Inferior parietal cortex (tissue), 1 donor: Measurements from ENCODE around the gene DSG1.
"Not testable (repeated sequence)": the region's sequence is repeated elsewhere in the genome, so short reads cannot be mapped to it uniquely, and the experiment has no call there.

Experiments
- DNase-seq: peaks from one replicate; pipeline ENCODE4 v3.0.0-alpha.2; 2016; ENCODE audit errors: extremely low spot score

Gene DSG1

DNA sequence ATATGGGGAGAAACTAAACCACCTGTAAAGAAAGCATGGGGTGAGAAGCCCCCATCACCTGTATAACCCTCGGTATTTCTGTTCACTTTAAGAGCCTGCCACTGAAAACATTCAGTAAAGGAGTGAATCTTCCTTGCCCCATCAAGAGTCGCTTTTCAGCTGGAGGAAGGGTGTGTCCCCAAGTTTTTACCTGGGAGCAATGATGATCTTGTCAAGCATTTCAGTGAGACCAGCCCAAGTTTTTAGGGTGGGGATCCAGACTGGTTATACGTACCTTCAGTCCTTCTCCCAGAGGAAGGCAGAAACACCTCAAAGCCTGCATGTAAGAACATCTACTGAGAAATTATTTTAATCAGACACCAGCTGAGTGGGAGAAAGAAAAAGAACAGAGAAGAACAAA, at the start of gene DSG1:
TSS of gene DSG1 (plus strand) at position 301 of the 400 bp plus-strand sequence. CDS start 141 bp downstream, outside the sequence.
- DNase-seq: no peak

DNA sequence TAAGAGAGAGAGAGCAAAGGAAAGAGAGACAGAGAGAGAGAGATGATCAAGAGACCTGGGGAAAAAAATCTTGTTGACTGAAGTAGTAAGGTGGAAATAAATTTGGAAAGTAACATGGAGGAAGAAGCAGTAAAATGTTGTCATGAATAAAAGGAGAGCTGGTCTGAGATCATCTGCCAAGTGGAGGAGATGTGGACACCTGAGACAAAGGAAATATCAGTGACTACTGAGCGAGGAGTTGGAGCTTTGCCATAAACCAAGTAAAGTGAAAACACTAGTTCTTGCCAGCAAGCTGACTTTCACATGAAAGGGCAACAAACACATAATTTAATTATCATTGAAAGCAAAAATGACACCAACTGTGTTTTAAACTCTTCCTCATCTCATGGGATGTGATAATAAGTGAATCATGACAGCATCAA, 49.0 kb upstream of the DSG1 start:
- no peak for DNase-seq

DNA sequence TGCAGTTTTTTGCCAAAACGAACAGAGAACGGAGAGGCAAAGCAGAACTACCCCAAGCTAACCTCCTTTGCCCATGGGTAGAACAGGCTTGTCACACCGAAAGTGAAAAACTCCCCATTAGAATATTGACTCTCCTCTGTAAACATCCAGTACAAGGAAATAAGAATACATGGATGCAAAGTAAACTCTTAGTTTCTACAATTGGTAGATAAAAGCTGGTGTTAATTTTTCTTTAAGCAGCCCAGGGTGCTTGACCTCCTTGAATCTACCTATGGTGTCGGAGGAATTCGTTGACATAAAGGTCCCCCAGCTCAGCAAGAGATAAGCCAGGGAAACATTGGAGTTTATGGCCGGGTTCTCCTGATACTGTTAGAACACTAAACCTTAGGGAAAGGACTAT, 48.4 kb upstream of the DSG1 start:
- no peak for DNase-seq

DNA sequence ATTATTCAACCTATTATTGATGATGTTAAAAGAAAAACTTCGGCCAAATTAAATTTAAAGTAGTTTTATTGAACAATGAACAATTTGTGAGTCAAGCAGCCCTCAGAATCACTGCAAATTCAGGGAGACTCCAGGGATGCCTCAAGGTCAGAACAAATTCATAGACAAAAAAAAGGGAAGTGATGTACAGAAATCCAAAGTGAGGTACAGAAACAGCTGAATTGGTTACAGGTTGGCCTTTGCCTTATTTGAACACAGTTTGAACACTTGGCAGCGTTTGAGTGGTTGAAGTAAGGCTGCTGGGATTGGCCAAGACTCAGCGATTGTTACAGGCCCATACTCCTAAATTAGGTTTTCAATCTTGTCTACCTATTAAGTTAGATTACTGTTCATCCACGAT, 47.4 kb upstream of the DSG1 start:
- no peak for DNase-seq

DNA sequence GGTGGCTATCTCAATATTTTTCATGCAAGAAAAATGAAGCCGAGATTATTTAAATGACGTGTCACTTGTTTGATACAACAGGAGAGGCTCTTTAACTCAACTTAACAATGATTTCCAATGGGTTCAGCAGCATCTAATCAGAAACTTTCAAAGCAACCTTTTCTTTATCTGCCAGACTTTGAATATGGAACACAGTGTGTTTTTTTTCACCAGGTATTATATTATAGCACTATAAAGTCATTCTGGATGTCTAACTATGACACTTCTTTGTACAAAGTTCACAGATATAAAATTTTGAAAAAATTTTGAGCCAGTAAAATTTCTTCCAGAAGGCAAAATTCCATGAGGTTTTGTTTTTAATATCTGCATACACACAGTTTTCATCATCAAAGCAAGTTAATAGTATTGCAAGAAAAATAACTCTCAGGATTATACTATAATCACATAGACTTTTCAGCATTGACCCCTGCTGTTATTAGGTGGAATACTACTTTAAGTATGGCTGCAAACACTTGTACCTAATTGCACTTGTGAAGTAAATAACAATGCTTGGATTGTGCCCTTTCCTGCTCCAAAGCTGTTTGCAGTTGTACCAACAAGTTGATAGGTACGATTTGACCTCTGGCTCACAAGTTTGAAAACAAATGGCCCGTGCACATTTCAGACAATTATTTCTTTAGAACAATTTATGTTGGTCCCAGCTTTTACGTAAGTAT, 44.0 kb upstream of the DSG1 start:
- no peak for DNase-seq

DNA sequence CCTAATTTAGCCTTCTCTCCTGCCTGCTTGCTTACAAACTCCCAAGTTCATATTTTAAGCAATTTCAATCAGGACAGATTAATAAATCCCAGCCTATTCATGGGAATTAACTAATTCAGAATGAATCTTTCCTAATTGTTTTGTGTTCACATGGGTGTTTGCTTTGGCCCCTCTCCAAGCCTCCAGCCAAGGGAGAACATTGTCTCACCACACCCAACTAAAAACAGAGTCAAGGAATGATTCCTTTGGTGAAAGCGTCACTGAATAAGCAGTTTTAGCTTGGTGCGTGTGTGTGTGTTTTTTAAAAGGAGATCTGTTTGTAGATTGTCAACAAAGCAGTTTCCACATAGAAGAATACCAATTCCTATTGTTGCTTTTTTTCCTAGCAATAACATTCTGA, 43.0 kb upstream of the DSG1 start:
- DNase-seq: no peak

DNA sequence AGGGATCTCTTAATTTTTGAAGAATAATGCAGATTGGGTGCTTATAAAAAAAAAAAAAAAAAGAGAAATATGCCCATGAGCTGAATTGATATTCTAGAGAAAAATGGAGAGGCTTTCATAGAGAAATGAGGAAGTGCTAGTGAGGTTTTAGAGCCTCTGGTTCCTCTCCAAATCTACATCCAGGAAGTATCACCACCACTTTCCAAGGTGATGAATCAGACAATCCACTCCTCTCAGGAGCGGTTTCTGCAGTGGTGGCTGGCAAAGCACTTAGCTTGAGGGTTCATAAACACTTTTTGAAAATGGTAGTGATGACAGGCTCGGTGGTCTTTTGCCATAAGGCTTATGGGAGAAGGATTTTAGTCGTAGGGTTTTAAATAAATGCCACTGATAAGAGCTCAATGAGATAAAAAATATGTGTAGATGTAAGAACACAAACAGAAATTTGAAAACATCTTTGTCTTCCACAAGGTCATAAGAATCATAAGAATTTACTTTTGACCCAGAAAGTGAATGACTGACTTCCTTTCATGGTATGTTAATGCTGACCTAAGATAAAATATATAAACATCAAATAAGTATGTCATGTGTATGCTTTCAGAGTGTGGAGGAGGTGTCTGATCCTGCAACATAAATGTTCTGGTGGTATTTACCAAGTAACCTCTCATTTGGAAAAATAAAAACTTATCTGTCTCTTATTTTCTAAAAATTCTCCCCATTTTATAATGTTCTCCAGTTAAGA, 42.1 kb upstream of the DSG1 start:
- DNase-seq: no peak

DNA sequence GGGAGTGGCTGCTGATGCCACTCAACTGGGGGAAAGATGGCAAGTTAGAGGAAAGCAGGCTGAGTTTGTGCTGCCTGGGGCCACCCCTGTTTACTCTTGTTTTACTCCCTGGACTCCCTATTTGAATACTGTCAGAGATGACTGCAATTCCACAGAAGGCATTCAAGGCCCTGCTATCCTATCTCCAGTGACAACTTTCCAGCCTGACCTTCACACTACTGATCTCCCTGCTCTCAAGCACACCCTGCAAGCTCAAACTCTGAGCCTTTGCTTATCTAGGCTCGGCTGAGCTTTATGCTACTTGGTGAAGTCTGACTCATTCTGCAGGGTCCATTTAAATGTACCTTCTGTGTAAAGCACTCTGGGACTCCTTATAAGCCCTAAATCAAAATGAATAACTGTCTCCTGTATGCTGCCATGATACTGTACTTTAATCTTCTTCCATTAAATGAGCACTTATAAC, 39.3 kb upstream of the DSG1 start:
- no peak for DNase-seq

DNA sequence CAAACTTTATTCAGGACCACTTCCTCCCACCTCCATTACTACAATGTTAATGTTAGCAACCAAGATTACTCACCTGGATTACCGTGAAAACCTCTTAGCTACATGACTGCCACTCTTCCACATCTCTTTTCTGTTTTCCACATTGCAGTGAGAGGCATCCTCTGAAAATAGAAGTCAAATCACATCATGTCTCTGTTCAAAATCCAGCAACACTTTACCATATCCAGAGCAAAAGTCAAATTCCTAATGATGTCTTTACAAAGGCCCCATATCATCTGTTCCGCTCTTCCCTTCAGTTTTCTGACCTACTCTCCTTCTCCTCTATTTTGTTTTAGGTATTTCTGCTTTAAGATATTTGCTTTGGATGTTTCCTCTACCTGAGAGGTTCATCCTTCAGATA, 37.5 kb upstream of the DSG1 start:
- DNase-seq: no peak

DNA sequence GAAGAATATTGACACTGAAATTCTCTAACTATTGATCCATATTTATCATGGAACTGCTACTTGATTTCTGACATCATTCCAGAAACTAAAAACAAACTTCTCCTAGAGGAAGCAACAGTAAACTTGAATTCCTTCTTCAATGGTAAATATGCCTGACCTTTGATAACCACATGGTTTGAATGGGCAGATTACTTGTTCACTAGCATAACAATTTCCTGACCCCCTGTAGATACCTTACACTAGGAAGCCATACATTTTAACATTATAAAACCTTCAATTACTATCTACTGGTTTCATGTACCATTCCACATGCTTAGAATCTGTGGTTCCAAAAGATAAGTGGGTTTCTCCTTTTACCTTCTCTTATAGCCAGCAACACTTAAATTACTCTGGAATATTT, 36.5 kb upstream of the DSG1 start:
- no peak for DNase-seq

DNA sequence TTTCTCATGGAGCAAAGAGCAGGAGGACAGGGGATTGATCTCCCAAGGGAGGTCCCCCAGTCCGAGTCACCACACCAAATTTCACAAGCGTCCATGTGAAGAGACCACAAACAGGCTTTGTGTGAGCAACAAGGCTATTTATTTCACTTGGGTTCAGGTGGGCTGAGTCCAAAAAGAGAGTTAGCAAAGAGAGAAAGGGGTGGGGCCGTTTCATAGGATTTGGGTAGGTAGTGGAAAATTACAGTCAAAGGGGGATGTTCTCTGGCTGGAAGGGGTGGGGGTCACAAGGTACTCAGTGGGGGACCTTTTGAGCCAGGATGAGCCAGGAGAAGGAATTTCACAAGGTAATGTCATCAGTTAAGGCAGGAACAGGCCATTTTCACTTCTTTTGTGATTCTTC, 28.5 kb upstream of the DSG1 start:
- not testable (repeated sequence) for DNase-seq

DNA sequence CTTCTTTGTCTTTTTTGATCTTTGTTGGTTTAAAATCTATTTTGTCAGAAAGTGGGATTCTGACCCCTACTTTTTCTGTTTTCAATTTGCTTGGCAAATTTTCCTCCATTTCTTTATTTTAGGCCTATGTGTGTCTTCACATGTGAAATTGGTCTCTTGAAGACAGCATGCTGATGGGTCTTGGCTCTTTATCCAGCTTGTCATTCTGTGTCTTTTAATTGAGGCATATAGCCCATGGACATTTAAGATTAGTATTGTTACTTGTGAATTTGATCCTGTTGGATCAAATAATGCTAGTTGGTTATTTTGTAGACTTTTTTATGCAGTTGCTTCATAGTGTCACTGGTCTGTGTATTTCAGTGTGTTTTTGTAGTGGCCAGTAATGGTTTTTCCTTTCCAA, 26.3 kb upstream of the DSG1 start:
- DNase-seq: no peak

DNA sequence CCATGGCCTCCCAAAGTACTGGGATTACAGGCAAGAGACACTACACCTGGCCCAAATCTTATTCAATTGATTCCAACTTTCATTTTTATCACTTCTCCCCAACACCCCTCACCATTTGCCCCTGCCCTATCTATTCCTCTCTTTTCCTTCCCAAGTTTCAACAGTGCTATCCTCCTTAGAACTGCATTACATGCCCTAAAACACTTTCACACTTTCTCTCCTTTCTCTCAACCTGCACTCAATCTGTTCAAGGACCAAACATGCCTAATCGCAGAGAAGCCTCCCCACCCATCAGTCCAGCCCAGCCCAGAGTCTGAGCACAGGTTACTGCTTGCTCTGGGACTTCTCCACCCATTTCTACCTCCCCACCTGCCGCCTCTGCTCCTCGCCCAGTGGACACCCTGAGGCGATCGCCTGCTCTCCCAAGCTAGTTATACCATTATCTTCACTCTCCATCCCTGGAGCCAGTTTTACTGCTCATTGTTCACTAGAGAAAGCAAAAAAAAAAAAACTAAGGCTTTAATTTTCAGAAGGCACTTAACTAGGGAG, 23.7 kb upstream of the DSG1 start:
- no peak for DNase-seq

DNA sequence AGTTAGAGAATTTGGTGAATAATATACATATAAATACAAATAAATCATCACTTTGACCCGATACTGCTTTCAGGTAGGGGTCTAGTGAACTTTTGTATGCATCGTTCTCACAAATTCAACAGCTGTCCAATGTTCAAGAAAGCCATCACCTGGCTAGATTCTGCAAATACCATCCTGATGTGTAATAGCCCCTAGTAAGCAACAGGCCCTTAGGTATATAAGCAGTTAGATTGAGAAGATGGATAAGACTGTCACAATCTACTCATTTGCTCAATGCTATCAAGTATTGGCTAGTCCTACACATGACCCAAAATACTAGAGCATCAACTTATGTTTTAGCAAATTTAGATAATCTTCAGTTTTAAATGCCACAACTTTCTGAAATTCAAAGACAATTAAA, 20.7 kb upstream of the DSG1 start:
- DNase-seq: no peak

DNA sequence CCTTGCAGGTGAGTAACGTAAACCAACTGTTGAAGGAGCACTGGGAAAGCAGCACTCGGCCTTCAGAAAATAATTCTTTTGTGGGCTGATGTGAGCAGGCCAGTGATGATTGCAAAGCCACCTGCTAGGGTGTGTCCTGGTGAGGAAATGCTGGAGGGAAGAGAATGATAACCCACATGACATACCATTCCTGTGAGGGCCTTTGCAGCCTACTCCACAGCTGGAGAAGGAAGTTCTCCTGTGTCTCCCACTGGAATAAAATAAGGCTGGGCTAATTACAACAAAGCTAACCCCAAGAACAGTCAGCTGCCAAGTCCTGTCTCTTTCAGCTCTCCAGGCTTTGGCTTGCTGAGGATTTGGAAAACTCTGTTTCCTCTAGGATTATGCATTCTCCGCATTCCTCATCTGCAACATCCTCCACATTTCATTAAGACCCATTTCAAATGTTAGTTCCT, 16.7 kb upstream of the DSG1 start:
- DNase-seq: no peak

DNA sequence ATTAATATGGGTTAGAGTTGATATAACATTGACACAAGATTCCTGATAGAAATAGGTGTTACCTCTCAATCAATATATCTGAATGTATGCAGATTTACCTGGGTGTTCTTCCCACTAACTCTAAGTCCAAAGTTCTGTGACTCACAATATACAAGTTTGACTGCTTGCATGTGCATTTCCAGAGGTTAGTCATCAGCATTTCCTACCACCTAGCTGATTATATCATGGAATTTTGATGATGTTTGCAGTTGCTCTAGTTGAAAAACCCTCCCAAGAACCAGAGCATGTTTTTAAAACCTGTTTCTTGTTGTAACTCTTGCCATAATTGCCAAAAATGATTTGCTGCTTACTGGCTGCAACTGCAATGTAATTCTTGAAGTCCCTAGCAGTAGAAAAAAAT, 15.0 kb upstream of the DSG1 start:
- no peak for DNase-seq

DNA sequence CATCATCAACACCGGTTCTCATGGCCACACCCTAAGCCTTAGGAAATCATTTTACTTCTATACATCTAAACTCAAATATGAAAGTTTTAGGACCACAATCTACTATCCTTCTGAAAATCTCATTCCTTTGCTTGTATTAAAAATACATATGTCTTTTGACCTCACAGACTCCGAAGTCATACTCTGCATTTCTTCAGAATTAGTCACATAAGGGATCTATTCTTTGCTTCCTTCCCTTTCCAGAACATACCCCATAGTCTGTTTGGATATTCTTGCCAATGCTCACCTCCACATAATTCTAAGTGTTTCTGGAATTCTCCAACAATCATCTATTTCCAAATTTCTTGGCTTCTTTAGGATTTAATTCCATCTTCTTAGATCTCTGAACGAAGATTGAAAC, 14.2 kb upstream of the DSG1 start:
- DNase-seq: no peak

DNA sequence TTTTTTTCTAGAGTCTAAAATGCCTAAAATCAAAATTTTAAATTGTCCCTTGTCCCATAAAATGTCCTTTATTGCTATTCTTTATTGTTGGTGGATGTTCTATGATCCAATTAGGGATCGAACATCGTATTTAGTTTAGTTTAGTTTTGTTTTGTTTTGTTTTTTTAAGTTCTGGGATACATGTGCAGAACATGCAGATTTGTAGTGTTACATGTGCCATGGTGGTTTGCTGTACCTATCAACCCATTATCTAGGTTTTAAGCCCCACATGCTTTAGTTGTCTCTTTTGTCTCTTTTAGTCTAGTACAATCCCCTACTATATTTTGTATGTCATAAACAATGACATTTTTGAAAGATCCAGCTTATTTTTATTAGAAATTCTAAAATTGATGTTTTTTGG, 8.8 kb upstream of the DSG1 start:
- no peak for DNase-seq

DNA sequence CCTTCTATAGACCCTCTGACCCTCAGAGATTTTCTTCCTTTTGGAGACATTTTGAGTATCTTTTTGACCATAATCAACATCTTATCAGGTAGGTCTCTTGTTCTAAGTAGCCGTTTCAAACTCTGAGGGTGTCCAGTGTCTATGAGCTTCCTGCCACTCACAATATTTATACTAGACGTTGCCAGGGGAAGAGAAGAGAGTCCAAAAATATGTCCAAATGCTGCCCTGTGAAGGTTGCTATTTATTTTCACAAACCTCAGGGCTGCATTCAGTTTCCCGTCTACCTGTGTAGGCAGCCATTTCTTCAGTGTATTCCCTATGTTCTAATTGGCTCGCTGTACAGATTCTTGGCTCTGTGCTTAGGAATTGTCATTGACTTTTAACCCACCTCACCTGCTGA, 986 bp upstream of the DSG1 start:
- DNase-seq: no peak

DNA sequence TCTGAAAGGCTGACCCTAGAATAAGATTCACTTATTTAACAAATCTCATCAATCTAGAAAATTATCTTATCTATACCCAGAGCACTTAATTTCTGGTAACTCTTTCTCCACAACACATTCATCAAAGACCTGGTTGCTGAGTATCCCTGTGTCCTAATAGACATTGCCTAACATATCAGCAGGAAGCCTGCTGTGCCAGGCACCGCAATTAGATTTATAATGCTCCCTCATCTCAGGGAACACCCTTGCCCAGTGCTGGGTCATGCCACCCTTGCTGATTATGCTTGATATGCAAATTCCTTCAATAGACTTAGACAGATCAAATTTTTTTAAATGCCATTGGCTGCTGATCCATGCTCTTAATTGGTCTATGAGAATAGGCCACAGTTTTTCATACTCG, 3.8 kb downstream of the DSG1 start:
- no peak for DNase-seq

DNA sequence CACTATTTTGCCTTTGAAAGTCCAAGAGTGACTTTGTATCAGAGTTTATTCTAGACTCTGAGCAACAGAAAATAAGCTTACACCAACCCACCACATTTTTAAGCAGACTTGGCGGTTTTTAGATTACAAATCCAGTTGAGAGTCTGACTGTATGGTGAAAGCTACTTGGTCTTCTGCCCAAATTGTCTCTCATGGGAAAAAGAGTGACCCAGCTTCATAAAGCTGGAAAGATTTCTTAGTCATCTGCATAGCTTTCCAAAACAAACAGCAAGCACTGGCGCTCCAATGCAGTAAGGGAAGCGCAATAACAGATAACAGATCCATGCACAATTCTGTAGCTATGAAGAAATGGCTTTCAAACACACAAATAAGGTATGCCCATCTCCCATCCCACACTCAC, 7.1 kb downstream of the DSG1 start:
- no peak for DNase-seq

DNA sequence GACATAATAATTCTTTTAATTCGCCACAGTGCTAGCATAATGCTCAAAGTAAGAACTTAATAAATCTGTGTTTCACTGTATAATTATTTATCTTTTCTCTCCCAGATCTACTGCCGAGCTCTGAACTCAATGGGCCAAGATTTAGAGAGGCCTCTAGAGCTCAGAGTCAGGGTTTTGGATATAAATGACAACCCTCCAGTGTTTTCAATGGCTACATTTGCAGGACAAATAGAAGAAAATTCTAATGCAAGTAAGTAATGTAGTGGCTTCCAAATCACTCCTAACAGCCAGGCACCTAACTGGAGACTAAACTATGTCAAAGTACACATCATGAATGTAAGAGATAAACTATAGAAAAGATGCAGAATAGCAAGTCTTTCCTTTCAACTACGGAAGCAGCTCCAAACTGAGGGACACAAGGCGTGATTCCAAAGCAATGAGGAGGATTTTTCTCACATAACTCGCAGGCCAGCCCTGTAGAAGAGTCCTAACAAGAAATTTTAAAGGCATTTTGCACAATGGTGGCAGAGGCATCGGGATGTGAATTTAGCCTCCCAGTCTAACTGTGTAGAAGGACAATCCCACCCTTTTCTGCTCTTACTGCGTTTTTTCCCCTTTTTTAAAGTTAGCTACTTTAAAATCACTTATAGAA, 12.0 kb downstream of the DSG1 start:
- DNase-seq: no peak

DNA sequence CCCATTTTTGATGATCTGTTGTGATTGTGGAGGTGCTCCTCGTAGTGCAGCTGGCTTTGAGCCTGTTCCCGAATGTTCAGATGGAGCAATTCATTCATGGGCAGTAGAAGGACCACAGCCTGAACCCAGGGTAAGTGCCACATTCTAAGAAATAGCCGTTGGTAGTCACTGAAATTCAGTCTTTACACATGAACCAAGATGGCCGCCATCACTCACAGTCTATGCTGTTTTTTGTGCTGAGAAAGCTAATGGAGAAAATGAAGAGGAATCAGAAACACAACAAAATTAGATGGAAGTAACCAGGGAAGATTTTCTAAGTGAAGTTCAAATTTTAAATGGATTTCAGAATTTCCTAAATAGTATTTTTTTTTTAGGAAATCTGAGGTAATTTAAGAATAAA, 25.5 kb downstream of the DSG1 start:
- DNase-seq: no peak
